IMR-90 (cell line): ENCODE results near the gene DYSF. TPM values are rescaled to one million over a fixed set of nuclear protein-coding genes. Genes with fewer than 3 reads are reported as not detected.

Experiments used
- ATAC-seq: fragments of 200-7000 bp; cut with Tn5 transposase; 2 replicates; pipeline ENCODE4 v1.9.1; 2020; ENCODE audit warnings: low read depth, mild to moderate bottlenecking, moderate library complexity
- BruUV-seq: library from RNA; stranded (reverse); fragments of 400-500 nt; replicated peaks from 2 replicates; lab custom pipeline; 2021; lab: Mats Ljungman, UMichigan
- CTCF ChIA-PET: fragments of 300-600 bp; formaldehyde crosslinking; extraction: SDS; loops from one replicate; lab custom pipeline; 2021; ENCODE audit warnings: antibody characterized with exemption; lab: Yijun Ruan, JAX
- POLR2A ChIA-PET: fragments of 300-600 bp; sonication (Branson Sonifier 250); formaldehyde crosslinking; loops from one replicate; lab custom pipeline; 2022; ENCODE audit warnings: antibody characterized with exemption; ENCODE audit not compliant: unreplicated experiment; lab: Charles Lee
- DNase-seq: peaks from one replicate; pipeline ENCODE4 v3.0.0; 2013
- H2AFZ ChIP-seq: replicated peaks from 2 replicates; pipeline ENCODE3; 2013; ENCODE audit warnings: low read length, mild to moderate bottlenecking; ENCODE audit not compliant: poor library complexity
- H2AK5ac ChIP-seq: 2 replicates; pipeline ENCODE4 v1.6.1; 2013; ENCODE audit warnings: low read depth, low read length, inconsistent platforms
- H2AK9ac ChIP-seq: replicated peaks from 2 replicates; pipeline ENCODE3; 2013; ENCODE audit warnings: mild to moderate bottlenecking, low read depth, low read length, moderate library complexity; ENCODE audit not compliant: poor library complexity
- H2BK120ac ChIP-seq: 2 replicates; pipeline ENCODE4 v1.6.1; 2013; ENCODE audit warnings: low read depth, low read length, inconsistent platforms
- H2BK15ac ChIP-seq: 3 replicates; pipeline ENCODE4 v1.6.1; 2013; ENCODE audit warnings: low read depth, low read length, inconsistent platforms
- H2BK20ac ChIP-seq: 2 replicates; pipeline ENCODE4 v1.6.1; 2013; ENCODE audit warnings: low read depth, mild to moderate bottlenecking, inconsistent platforms, low read length, moderate library complexity
- H2BK5ac ChIP-seq: 2 replicates; pipeline ENCODE4 v1.6.1; 2013; ENCODE audit warnings: mild to moderate bottlenecking, low read depth, low read length, inconsistent platforms; ENCODE audit not compliant: poor library complexity, severe bottlenecking
- H3K14ac ChIP-seq: replicated peaks from 2 replicates; pipeline ENCODE4 v1.6.1; 2013; ENCODE audit warnings: low read depth, low read length, inconsistent platforms
- H3K18ac ChIP-seq: 2 replicates; pipeline ENCODE4 v1.6.1; 2013; ENCODE audit warnings: low read depth, low read length, control low read depth
- H3K23ac ChIP-seq: 2 replicates; pipeline ENCODE4 v1.6.1; 2013; ENCODE audit warnings: low read depth, low read length, inconsistent platforms
- H3K27ac ChIP-seq: 2 replicates; pipeline ENCODE4 v1.5.1; 2013; ENCODE audit warnings: mild to moderate bottlenecking, control low read depth, low read length; ENCODE audit not compliant: insufficient read depth
- H3K27me3 ChIP-seq: 2 replicates; pipeline ENCODE4 v1.6.1; 2013; ENCODE audit warnings: low read length; ENCODE audit not compliant: control insufficient read depth, insufficient read depth
- H3K36me3 ChIP-seq: 2 replicates; pipeline ENCODE4 v1.6.1; 2013; ENCODE audit warnings: low read length, mixed read lengths; ENCODE audit not compliant: control insufficient read depth, insufficient read depth
- H3K4ac ChIP-seq: 2 replicates; pipeline ENCODE4 v1.6.1; 2013; ENCODE audit warnings: low read depth, low read length, inconsistent platforms
- H3K4me1 ChIP-seq: 2 replicates; pipeline ENCODE4 v1.6.1; 2013; ENCODE audit warnings: low read length, mixed read lengths; ENCODE audit not compliant: control insufficient read depth, insufficient read depth
- H3K4me2 ChIP-seq: 2 replicates; pipeline ENCODE4 v1.6.1; 2013; ENCODE audit warnings: low read depth, mild to moderate bottlenecking, control low read depth, low read length, moderate library complexity
- H3K4me3 ChIP-seq: 2 replicates; pipeline ENCODE4 v1.5.1; 2013; ENCODE audit warnings: low read depth, mild to moderate bottlenecking, control low read depth, low read length, moderate library complexity; ENCODE audit not compliant: insufficient read depth
- H3K56ac ChIP-seq: 2 replicates; pipeline ENCODE4 v1.6.1; 2013; ENCODE audit warnings: low read length, inconsistent platforms; ENCODE audit not compliant: insufficient read depth; ENCODE audit errors: extremely low read depth
- H3K79me1 ChIP-seq, 2 experiments: 2 replicates each; pipeline ENCODE4 v1.6.1; 2013; ENCODE audit warnings: low read length in 2 of 2, inconsistent platforms in 1 of 2, low read depth in 1 of 2
- H3K9ac ChIP-seq: 2 replicates; pipeline ENCODE4 v1.6.1; 2013; ENCODE audit warnings: low read depth, low read length, control low read depth
- H3K9me1 ChIP-seq: 2 replicates; pipeline ENCODE4 v1.6.1; 2013; ENCODE audit warnings: low read length, inconsistent platforms; ENCODE audit not compliant: insufficient read depth
- H3K9me3 ChIP-seq: 2 replicates; pipeline ENCODE4 v1.6.1; 2013; ENCODE audit warnings: low read length; ENCODE audit not compliant: control insufficient read depth, insufficient read depth
- H4K20me1 ChIP-seq: 2 replicates; pipeline ENCODE4 v1.6.1; 2013; ENCODE audit warnings: low read length, inconsistent platforms; ENCODE audit not compliant: insufficient read depth
- H4K5ac ChIP-seq: 2 replicates; pipeline ENCODE4 v1.6.1; 2013; ENCODE audit warnings: mild to moderate bottlenecking, low read depth, low read length, control low read depth
- H4K8ac ChIP-seq, 2 experiments: 2 replicates each; pipeline ENCODE4 v1.6.1; 2013; ENCODE audit warnings: low read depth in 2 of 2, low read length in 2 of 2, control low read depth in 1 of 2, inconsistent platforms in 1 of 2
- H4K91ac ChIP-seq: 2 replicates; pipeline ENCODE4 v1.6.1; 2013; ENCODE audit warnings: low read depth, low read length, inconsistent platforms; ENCODE audit not compliant: insufficient read depth
- BHLHE40 ChIP-seq: fragments of 150-350 bp; IDR thresholded peaks from 2 replicates; pipeline ENCODE4 v1.6.1; 2016; ENCODE audit warnings: mild to moderate bottlenecking, low read depth, low read length
- CEBPB ChIP-seq: IDR thresholded peaks from 2 replicates; pipeline ENCODE4 v1.6.1; 2012; ENCODE audit warnings: low read depth, low read length, improper control_type of control experiment
- CHD1 ChIP-seq: IDR thresholded peaks from 2 replicates; pipeline ENCODE4 v1.6.1; 2012; ENCODE audit warnings: low read depth, low read length, improper control_type of control experiment
- CTCF ChIP-seq: conservative IDR thresholded peaks from 2 replicates; pipeline ENCODE4 v1.5.1; 2012; ENCODE audit warnings: mild to moderate bottlenecking, low read depth, low read length, improper control_type of control experiment
- FOS ChIP-seq: fragments of 150-350 bp; IDR thresholded peaks from 2 replicates; pipeline ENCODE4 v1.6.1; 2016; ENCODE audit warnings: low read depth, low read length
- MAFK ChIP-seq: IDR thresholded peaks from 2 replicates; pipeline ENCODE4 v1.6.1; 2012; ENCODE audit warnings: low read depth, low read length, improper control_type of control experiment
- MAZ ChIP-seq: IDR thresholded peaks from 2 replicates; pipeline ENCODE4 v1.6.1; 2012; ENCODE audit warnings: low read depth, mild to moderate bottlenecking, low read length, improper control_type of control experiment, moderate library complexity, borderline replicate concordance
- MXI1 ChIP-seq: IDR thresholded peaks from 2 replicates; pipeline ENCODE4 v1.6.1; 2012; ENCODE audit warnings: low read depth, mild to moderate bottlenecking, low read length, moderate library complexity, borderline replicate concordance
- NFE2L2 ChIP-seq: fragments of 150-350 bp; IDR thresholded peaks from 2 replicates; pipeline ENCODE4 v1.6.1; 2016; ENCODE audit warnings: low read depth, mild to moderate bottlenecking, low read length
- POLR2A ChIP-seq: IDR thresholded peaks from 2 replicates; pipeline ENCODE4 v1.6.1; 2012; ENCODE audit warnings: mild to moderate bottlenecking, low read depth, low read length
- RAD21 ChIP-seq: IDR thresholded peaks from 2 replicates; pipeline ENCODE4 v1.6.1; 2012; ENCODE audit warnings: low read length, improper control_type of control experiment
- RCOR1 ChIP-seq: IDR thresholded peaks from 2 replicates; pipeline ENCODE4 v1.6.1; 2012; ENCODE audit warnings: mild to moderate bottlenecking, low read length, improper control_type of control experiment; ENCODE audit not compliant: insufficient replicate concordance
- RFX5 ChIP-seq: IDR thresholded peaks from 2 replicates; pipeline ENCODE4 v1.8.0; 2012; ENCODE audit warnings: low read depth, mild to moderate bottlenecking, low read length, moderate library complexity
- SMC3 ChIP-seq: fragments of 150-350 bp; IDR thresholded peaks from 2 replicates; pipeline ENCODE4 v1.6.1; 2016; ENCODE audit warnings: low read depth, mild to moderate bottlenecking, antibody characterized with exemption, low read length, moderate library complexity
- WGBS, 2 experiments: methylation state at CpG; one replicate each; pipeline versions ENCODE4 v1.1.5 to v1.1.7; 2013; ENCODE audit warnings: missing lambda C conversion rate in 2 of 2; ENCODE audit not compliant: insufficient read length in 1 of 2; ENCODE audit errors: extremely low coverage in 2 of 2; 5-methylcytosine and 5-hydroxymethylcytosine counted together
- dilution Hi-C: fragments of 300-500 bp; cut with HindIII; formaldehyde crosslinking; loops from one replicate; pipeline ENCODE4 v1.14.3; 2018; ENCODE audit warnings: low sequenced_read_pairs; ENCODE audit not compliant: unreplicated experiment
- in situ Hi-C: fragments of 300-500 bp; cut with MboI; formaldehyde crosslinking; loops from 3 replicates; pipeline ENCODE4 v1.14.3; 2019; ENCODE audit warnings: low sequenced_read_pairs, inconsistent platforms, mixed read lengths
- intact Hi-C: fragments of 100-400 bp; cut with micrococcal nuclease; formaldehyde crosslinking; loops from 2 replicates; pipeline ENCODE4 v1.10.0; 2022
- polyA plus RNA-seq, 3 experiments: library from polyadenylated mRNA; depleted of rRNA; stranded (reverse); fragments of >200 nt; gene quantifications; 2 replicates each; pipeline ENCODE4 v1.2.3, GENCODE V29; 2012; ENCODE audit warnings: low replicate concordance in 1 of 3
- total RNA-seq: library from RNA; depleted of rRNA; stranded (reverse); fragments of >200 nt; gene quantifications from 2 replicates; pipeline ENCODE4 v1.2.3, GENCODE V29; 2012
- TF ChIP-seq, protein P1 (sequence below): fragments of 150-350 bp; IDR thresholded peaks from 2 replicates; pipeline ENCODE4 v1.6.1; 2016; ENCODE audit warnings: low read depth, mild to moderate bottlenecking, low read length, moderate library complexity, borderline replicate concordance
- TF ChIP-seq, protein P2 (sequence below): fragments of 150-350 bp; IDR thresholded peaks from 2 replicates; pipeline ENCODE4 v1.6.1; 2017; ENCODE audit warnings: mild to moderate bottlenecking, antibody characterized with exemption, low read length, low read depth

Gene DYSF
- total and polyA plus RNA-seq, 2 of the 4 experiments (the other 2 are of a cell fraction): 0.09 to 0.18 TPM

GRCh38 chr2:71712158-71712818 is 258.9 kb downstream of the DYSF start:
- no peak overlapping the region for H3K56ac ChIP-seq
- BruUV-seq: no TSS peak
- no peak overlapping the region for H3K9ac ChIP-seq
- ATAC-seq: no peak
- ChIA-PET CTCF (interaction anchor here (0.8 kb wide), 1 partner anchor 366 kb away, joined by 3 read pairs; no protein-coding TSS in a partner anchor), POLR2A (no interaction called here)
- H3K4me2 ChIP-seq: no peak overlapping the region
- H2AK9ac ChIP-seq: no peak overlapping the region
- peaks cover 9% of the 10 kb centered on the region; the same call in 1 of the 2 replicates for H3K9me1 ChIP-seq
- peaks cover 8% of the 10 kb centered on the region for H3K4me1 ChIP-seq
- no peak overlapping the region for H3K4me3 ChIP-seq
- no peak overlapping the region for H2BK5ac ChIP-seq
- H2AFZ ChIP-seq: no peak overlapping the region
- H4K91ac ChIP-seq: no peak overlapping the region
- TF ChIP-seq, protein P1, sequence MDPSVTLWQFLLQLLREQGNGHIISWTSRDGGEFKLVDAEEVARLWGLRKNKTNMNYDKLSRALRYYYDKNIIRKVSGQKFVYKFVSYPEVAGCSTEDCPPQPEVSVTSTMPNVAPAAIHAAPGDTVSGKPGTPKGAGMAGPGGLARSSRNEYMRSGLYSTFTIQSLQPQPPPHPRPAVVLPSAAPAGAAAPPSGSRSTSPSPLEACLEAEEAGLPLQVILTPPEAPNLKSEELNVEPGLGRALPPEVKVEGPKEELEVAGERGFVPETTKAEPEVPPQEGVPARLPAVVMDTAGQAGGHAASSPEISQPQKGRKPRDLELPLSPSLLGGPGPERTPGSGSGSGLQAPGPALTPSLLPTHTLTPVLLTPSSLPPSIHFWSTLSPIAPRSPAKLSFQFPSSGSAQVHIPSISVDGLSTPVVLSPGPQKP: no peak
- TF ChIP-seq POLR2A: no peak
- TF ChIP-seq RCOR1: no peak
- TF ChIP-seq RFX5: no peak
- no peak for TF ChIP-seq BHLHE40
- no peak for TF ChIP-seq MAFK
- TF ChIP-seq SMC3: no peak
- TF ChIP-seq CEBPB: no peak
- TF ChIP-seq RAD21: no peak
- TF ChIP-seq CHD1: no peak
- no peak for TF ChIP-seq MAZ
- no peak for TF ChIP-seq MXI1
- no peak for TF ChIP-seq CTCF
- TF ChIP-seq NFE2L2: no peak
- TF ChIP-seq, protein P2, sequence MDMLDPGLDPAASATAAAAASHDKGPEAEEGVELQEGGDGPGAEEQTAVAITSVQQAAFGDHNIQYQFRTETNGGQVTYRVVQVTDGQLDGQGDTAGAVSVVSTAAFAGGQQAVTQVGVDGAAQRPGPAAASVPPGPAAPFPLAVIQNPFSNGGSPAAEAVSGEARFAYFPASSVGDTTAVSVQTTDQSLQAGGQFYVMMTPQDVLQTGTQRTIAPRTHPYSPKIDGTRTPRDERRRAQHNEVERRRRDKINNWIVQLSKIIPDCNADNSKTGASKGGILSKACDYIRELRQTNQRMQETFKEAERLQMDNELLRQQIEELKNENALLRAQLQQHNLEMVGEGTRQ: no peak
- no peak for TF ChIP-seq FOS
- peaks cover 7% of the 10 kb centered on the region; the same call in 1 of the 2 replicates for H4K20me1 ChIP-seq
- dilution Hi-C loops: no loop called here
- no peak overlapping the region for H4K5ac ChIP-seq
- no peak overlapping the region for H3K14ac ChIP-seq
- no peak overlapping the region for H4K8ac ChIP-seq
- no peaks in the 10 kb centered on the region for H3K9me3 ChIP-seq
- no peak overlapping the region for H2AK5ac ChIP-seq
- H2BK15ac ChIP-seq: no peak overlapping the region
- no peak for DNase-seq
- no peaks in the 10 kb centered on the region for H3K36me3 ChIP-seq
- no peaks in the 10 kb centered on the region for H3K79me1 ChIP-seq
- intact Hi-C loops: no loop called here
- H3K27me3 ChIP-seq: peaks cover 30% of the 10 kb centered on the region
- H2BK20ac ChIP-seq: no peak overlapping the region
- no peak overlapping the region for H3K27ac ChIP-seq
- no peak overlapping the region for H3K23ac ChIP-seq
- no peak overlapping the region for H3K18ac ChIP-seq
- in situ Hi-C loops: no loop called here
- H3K4ac ChIP-seq: no peak overlapping the region
- no peak overlapping the region for H2BK120ac ChIP-seq
- WGBS, 2 experiments: 100% methylated on average over 1 of the region's 8 CpGs; no CpG with 5 or more reads in 1 of the 2 experiments
